Activated T-helper 1 cell treated with anti-CD3 and anti-CD28 coated beads, Interleukin-2, amount 50 U/mL, for 16 hours (primary cell): ENCODE results near the gene PGAM5.

Experiments used
- DNase-seq, 2 donors: peaks; one replicate each; pipeline ENCODE4 v3.0.0-alpha.2; 2020; ENCODE audit warnings: low read depth in 1 of 2, low spot score in 1 of 2

The PGAM5 gene

GRCh38 chr12:132719141-132719953, 8.7 kb downstream of the PGAM5 start:
- no peak for DNase-seq

- DNase-seq: no peak
Observed at GRCh38 chr12:132719954-132720324, 9.3 kb downstream of the PGAM5 start.

GRCh38 chr12:132720606-132721345, 10.1 kb downstream of the PGAM5 start:
- no peak for DNase-seq

DNA sequence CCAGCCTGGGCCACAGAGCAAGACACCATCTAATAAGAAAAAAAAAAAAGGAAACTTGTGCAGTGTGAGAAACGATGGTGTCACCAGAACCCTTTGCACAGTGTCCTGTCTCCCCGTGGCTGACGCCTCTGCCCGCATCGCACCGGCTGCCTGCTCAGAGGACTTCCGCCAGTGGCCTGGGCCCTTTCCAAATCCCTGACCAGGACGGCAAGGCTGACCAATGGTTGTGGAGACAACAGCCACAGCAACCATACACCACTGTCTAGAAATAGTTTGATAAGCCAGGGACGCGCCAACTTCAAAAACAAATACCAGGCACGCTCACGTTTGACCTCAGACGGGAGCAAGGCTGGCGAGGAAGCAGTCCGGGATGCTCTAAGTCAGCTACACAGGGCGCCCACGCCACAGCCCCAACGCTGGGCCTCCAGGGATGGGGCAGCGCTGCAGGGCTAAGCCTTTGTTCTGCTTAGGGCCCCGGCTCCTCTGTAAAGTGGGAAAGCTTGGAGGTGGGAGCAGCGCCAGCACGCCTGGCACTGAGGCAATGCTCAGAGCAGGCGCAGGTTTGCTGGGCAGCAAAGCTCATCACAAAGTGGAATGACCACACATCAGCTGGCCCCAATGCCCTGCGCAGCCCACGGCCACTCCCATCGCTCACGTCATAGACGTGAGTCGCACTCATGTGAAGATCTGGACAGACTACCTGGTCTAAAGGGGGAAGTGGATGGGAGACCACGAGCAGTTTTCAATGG, 12.5 kb downstream of the PGAM5 start:
- DNase-seq: no peak

DNA sequence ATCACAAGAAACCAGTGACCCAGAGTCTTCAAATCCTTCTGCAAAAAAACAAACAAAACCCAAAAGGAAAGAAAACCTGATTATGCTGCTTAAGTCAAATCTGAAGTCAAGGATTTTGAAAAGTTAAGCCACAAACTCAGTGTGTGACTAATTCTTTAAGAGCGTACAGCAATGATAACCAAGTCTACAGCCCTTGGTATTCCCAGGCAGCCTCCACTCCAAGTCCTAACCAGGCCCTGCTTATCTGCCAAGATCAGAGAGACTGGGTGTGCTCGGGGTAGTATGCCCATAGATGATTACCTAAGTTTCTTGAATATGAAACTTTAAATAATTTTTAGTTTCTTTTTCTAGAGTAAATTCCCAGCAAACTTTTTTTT, 13.1 kb downstream of the PGAM5 start:
- no peak for DNase-seq

DNA sequence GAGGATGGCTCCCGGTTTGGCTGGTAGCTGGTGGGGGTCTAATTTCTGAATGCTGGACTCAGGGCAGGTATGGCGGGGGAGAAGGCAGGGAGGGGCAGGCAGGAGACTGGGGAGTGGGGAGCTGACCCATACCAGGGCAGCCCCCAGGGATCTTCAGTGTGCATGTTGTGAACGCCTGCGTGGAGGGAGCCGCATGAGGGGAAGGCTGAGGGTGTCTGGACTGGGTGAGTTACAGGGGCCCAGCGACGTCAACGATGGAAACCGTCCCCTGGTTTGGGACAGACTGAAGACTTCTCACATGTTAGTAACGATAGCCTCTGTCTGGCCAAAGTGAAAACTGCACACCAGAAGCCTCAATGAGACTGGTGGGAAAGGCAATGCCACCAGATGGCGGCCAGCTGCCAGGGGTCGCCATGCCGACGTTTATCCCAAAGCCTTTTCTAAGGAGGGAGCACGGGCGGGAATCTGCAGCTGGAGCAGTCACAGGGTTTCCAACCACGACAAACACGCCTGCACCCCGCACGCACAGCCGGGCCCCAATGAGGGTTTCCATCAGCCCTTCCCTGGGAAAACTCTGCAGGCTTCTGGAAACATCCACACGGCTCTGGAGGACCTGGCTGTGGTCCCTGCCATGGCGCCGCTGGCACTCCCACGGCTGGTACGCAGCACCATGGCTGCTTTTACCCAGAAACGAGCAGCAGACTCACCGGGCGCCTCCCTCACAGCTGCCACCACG, 14.0 kb downstream of the PGAM5 start:
- no peak for DNase-seq

GRCh38 chr12:132726386-132726785, 15.7 kb downstream of the PGAM5 start:
- no peak for DNase-seq

DNA sequence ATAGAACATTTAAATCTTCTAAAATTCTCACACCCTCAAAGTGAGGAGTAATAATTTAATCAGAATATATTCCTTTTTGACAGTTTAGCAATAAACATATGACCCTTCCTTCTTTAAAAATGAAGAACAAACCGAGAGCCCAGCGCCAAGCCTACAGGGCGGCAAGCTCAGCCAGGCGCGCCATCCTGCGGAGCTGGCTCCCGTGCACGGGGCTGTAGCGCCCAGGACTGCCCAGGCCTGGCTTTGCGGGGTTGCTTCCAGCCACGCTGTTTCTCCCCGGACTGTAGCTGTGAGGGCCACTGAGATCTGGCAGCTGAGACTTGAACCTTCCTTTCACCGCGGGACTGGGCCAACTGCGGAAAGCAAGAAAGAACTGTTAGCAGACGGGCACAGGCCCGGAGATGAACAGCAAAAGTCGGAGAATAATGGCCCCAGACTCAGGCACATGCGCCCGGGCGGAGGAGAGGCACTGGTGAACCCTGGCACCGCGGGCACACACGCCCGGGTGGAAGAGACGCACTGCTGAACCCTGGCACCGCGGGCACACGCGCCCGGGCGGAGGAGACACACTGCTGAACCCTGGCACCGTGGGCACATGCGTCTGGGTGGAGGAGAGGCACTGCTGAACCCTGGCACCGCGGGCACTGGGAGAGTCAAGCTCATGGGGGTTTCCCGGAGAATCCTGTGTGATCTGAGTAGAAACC, 16.6 kb downstream of the PGAM5 start:
- no peak for DNase-seq

GRCh38 chr12:132728502-132728901, 17.9 kb downstream of the PGAM5 start:
- DNase-seq: no peak

DNA sequence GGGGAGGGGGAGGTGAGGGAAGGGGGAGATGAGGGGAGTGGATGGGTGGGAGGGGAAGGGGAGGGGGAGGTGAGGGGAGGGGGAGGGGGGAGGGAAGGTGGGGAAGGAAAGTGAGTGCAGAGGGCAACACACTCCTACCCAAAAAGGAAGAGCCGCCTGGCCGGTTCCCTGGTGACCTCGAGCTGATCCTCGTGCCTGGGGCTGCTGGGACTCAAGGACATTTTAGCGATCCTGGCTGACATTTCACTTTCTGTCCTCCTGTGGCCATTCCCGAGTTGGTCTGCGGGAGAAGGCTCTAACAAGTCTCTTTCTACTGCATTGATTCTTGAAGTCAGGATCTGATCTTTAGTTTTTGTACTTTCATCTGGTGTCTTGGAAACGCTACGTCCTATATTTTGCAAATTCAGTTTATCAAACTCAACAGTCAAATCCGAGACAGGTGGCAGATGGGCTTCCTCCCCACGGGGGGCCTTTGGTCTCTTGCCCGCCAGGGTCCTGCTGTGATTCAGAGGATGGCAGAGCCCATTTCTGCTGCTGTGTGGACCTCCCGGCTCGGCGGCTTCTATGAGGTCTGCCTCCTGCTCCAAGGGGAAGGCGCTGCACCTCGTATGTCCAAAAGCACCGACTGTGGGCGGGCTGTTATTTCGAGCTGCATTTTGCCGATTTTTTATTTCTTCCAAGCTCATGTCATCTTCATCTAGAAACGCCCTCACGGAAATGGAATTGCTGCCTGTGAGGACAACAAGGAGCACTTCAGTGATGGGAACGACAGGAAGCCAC, 19.1 kb downstream of the PGAM5 start:
- DNase-seq: no peak

DNA sequence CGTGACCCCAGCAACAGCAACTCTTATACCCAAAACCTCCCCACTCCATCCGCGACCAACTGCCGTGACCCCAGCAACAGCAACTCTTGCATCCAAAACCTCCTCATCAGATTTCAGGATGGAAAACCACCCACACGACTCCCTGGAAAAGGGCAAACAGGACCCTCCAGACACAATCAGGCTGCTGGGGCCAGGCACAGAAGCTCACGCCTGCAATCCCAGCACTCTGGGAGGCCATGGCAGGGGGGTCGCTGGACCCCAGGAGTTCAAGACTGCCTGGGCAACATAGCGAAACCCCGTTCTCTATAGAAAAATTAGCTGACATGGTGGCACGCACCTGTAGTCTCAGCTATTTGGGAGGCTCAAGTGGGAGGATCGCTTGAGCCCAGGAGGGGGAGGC, 19.7 kb downstream of the PGAM5 start:
- DNase-seq: no peak

- DNase-seq: no peak
Observed at GRCh38 chr12:132731574-132731973, 20.9 kb downstream of the PGAM5 start.

- no peak for DNase-seq
Observed at GRCh38 chr12:132734206-132734605, 23.6 kb downstream of the PGAM5 start.

GRCh38 chr12:132735496-132735895, 24.9 kb downstream of the PGAM5 start:
- DNase-seq: no peak

DNA sequence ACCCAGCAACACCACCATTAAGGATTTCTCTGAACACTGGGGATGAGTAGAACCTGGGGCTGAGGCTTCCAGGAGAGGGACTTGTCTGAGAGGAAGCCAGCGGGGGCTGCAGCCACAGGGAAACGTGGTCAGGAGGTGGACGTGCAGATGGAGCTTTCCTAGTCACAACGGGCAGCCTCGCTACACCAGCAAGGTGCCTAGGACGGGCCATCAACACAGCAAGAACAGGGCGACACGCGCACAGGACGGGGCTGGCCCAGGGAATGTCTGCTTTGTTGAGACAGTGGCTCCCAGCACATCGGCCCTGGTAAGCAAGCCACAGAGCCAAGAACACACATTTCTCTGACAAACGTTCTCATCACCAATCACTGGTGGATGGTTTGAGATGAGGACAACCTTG, 25.7 kb downstream of the PGAM5 start:
- no peak for DNase-seq

DNA sequence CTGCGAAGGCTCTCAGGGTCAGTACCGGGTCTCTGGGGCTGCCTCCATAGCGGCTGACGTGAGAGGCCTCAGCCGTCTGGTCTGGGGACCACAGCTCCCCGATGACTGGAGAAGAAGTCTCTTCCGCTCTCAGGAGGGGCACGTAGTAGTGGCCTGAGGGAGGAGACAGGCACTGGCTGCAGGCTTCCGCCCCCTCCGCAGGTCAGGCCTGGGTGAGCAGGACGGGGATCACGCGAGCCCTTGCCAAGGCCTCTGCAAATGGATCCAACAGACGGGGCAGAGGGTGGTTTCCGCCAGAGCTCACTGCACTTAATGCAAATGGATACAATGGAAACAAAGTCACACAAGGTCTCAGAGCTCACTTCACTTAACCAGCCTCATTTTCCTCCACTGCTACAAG, 26.3 kb downstream of the PGAM5 start:
- DNase-seq: no peak

DNA sequence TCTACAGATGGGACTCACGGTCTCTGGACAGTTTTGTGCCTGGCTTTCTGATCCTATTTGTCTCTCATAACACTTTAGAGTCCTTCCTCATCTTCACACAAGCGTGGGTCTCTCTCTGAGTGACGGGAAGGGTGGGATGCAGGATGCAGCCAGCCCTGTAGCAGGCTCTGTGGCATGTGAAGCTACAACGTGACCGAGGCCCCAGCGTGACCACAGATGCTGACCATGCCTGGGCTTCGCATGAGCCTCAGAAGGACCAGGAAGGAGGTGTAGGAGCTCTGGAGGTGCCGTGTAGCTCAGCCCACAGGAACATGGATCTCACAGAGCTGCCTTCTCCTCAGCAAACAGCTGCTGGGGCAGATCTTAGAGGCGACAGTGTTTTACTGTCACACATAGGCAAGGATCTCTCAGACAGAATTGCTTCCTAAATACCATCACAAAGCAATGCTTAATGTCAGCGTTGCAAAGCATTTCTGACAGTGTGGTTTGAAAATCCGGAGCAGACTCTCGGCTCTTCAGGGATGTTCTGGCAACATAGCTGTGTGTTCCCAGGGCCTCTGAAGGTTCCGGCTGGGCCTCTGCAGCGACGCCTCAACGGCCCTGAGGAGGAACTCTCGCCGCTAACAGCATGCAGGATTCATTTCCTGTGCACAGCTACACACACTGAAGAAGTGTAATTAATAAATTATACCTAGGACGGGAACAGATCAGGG, 29.1 kb downstream of the PGAM5 start:
- DNase-seq: no peak

DNA sequence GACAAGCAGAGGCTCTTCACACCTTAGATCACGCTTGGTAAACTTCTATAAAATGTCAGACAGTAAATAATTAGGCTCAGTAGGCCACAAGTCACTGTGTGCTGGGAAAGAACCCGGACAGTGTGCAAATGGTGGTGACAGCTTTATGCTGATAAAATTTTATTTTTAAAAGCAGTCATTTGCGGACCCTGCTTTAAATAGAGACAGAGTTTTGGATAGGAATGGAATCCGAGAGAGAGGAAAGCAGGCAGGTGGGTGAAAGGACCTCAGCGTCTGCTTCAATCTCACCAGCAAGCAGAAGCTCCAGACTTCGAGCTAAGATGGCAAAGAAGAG, 29.6 kb downstream of the PGAM5 start:
- DNase-seq: no peak

DNA sequence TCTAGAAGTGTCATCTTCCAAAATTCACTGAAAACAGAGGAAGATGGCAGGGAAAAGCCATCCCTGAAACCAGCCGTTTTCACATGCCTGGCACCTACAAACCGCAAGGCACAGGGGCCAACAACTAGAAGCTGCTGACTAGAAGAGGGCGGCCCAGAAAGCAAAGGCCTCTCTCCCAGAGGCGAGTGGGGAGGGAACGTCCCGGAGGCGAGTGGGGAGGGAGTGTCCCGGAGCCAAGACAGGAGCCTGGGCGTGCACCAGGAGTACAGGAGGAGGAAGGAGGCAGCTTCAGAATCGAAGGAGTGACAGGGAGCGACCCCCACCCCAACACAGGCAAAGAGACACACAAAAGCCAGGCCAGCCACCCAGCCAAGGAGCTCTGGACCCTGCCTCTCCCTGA, 30.0 kb downstream of the PGAM5 start:
- no peak for DNase-seq
